ENCODE data around the gene SFXN5. TPM values are rescaled to one million over a fixed set of nuclear protein-coding genes. Genes with fewer than 3 reads are reported as not detected.

The SFXN5 gene
- total RNA-seq, 1 donor from 2014 or later: 4.7 TPM

DNA sequence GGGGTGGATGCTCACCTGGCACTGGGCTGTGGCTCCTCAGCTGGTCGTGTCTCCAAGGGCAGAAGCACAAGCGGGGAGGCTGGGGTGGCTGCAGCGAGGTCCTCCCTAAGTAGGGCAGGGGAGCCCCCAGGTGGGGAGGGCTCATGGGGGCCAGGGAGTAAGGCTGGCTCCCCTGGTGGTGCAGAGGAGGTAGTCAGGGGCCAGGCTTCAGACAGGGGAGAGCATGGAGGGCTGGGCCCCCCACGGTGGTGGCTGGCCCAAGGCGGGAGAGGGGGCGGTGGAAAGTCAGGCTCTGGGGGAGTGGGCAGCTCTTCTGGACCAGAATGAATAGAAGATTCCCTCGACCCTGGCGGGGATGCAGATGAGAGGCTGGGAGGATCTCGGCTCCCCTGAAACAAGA is 8.1 kb upstream of the SFXN5 start:
- H3K27me3 ChIP-seq (ENCODE audit: control insufficient read depth in 3 of 3, insufficient read depth in 3 of 3, low read length in 3 of 3): no peaks in the 10 kb centered on the region
- H3K4me3 ChIP-seq (ENCODE audit: low read length in 3 of 3): no peak overlapping the region
- H3K27ac ChIP-seq (ENCODE audit: low read depth, low read length): no peak overlapping the region
- no peak overlapping the region for H3K9ac ChIP-seq (ENCODE audit: low read depth in 1 of 3, low read length in 3 of 3)
- no peaks in the 10 kb centered on the region for H3K9me3 ChIP-seq (ENCODE audit: control insufficient read depth in 3 of 3, low read length in 3 of 3)
- peaks cover 8 to 11% (median 8%) of the 10 kb centered on the region in 3 donors for H3K36me3 ChIP-seq (ENCODE audit: control insufficient read depth in 3 of 3, insufficient read depth in 3 of 3, low read length in 3 of 3)
- H3K4me1 ChIP-seq (ENCODE audit: control insufficient read depth in 3 of 3, insufficient read depth in 3 of 3, low read length in 3 of 3): peaks cover 15 to 18% (median 16%) of the 10 kb centered on the region in 3 donors

DNA sequence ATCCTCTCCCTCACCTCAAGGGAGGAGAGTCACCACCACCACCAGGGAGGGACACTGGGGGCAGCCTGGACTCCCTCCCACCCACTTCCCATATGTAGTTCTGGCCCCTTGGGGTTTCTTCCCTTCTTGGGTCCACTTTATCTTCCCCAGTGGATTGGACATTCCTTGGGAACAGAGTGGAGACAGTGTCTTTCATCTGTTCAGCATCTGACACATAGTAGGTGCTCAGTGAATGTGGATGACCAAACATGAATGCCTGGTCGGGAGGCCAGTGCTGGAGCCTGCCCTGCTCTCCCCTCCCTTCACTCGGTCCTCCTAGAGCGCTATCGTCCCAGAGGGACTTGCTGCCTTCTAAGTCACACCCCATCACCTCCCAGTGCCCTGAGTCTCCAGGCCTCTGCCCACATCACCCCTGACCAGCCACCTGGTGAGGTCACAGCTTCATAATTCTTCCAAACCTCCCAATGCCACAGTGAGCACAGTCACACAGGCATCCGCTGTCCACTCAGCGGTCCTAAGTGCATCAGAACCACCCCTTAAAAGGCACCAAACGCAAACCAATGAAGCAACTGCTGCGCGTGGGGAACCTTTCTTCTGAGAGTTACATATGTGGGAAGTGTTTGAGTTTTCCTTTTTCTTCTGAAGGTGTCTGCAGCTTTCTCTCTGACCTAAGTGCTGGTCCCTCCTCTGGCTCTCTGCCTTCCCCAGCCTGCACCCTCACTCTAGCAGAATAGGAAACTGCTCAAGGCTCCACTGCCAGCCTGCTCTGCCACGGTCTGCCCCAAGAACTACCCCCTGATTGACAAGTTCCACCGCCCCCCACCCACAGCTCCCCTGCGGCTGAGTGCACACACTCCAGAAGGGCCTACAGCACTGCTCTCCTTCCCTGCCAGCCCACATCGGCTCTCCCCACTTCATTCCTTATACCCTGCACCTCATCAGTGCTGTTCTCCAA is 7.2 kb upstream of the SFXN5 start:
- peaks cover 4 to 11% (median 6%) of the 10 kb centered on the region in 3 donors for H3K36me3 ChIP-seq (ENCODE audit: control insufficient read depth in 3 of 3, insufficient read depth in 3 of 3, low read length in 3 of 3)

DNA sequence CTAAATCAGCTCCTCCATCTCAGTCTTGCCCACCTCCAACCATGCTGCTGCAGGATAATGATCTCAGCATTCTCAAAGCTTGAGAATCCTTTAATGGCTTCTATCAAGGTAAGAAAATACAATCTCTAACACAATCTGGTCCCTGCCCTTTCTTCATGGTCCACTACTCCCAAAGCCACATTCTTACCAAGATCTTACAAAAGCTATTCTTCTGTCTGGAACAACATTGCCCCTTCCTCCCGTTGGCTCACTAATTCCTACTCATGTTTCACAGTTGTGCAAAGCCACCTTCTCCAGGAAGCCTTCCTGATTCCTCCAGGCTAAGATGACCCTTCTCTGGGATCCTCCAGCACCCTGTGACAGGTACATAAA is 5.9 kb upstream of the SFXN5 start:
- Histone ChIP-seq H3K4me3 (ENCODE audit: low read length in 3 of 3) (no peak overlapping the region), H3K27me3 (ENCODE audit: control insufficient read depth in 3 of 3, insufficient read depth in 3 of 3, low read length in 3 of 3) (no peaks in the 10 kb centered on the region), H3K9me3 (ENCODE audit: control insufficient read depth in 3 of 3, low read length in 3 of 3) (no peaks in the 10 kb centered on the region), H3K9ac (ENCODE audit: low read depth in 1 of 3, low read length in 3 of 3) (no peak overlapping the region), H3K36me3 (ENCODE audit: control insufficient read depth in 3 of 3, insufficient read depth in 3 of 3, low read length in 3 of 3) (peaks cover 4 to 11% (median 6%) of the 10 kb centered on the region in 3 donors), H3K27ac (ENCODE audit: low read depth, low read length) (no peak overlapping the region), H3K4me1 (ENCODE audit: control insufficient read depth in 3 of 3, insufficient read depth in 3 of 3, low read length in 3 of 3) (peaks cover 13 to 19% (median 18%) of the 10 kb centered on the region in 3 donors)

More for the DNA sequence above, 7.2 kb upstream of the SFXN5 start:
- H3K4me3 ChIP-seq (ENCODE audit: low read length in 3 of 3): no peak overlapping the region
- no peaks in the 10 kb centered on the region for H3K27me3 ChIP-seq (ENCODE audit: control insufficient read depth in 3 of 3, insufficient read depth in 3 of 3, low read length in 3 of 3)
- H3K9ac ChIP-seq (ENCODE audit: low read depth in 1 of 3, low read length in 3 of 3): no peak overlapping the region
- peaks cover 13 to 16% (median 15%) of the 10 kb centered on the region in 3 donors for H3K4me1 ChIP-seq (ENCODE audit: control insufficient read depth in 3 of 3, insufficient read depth in 3 of 3, low read length in 3 of 3)
- H3K9me3 ChIP-seq (ENCODE audit: control insufficient read depth in 3 of 3, low read length in 3 of 3): no peaks in the 10 kb centered on the region
- no peak overlapping the region for H3K27ac ChIP-seq (ENCODE audit: low read depth, low read length)

DNA sequence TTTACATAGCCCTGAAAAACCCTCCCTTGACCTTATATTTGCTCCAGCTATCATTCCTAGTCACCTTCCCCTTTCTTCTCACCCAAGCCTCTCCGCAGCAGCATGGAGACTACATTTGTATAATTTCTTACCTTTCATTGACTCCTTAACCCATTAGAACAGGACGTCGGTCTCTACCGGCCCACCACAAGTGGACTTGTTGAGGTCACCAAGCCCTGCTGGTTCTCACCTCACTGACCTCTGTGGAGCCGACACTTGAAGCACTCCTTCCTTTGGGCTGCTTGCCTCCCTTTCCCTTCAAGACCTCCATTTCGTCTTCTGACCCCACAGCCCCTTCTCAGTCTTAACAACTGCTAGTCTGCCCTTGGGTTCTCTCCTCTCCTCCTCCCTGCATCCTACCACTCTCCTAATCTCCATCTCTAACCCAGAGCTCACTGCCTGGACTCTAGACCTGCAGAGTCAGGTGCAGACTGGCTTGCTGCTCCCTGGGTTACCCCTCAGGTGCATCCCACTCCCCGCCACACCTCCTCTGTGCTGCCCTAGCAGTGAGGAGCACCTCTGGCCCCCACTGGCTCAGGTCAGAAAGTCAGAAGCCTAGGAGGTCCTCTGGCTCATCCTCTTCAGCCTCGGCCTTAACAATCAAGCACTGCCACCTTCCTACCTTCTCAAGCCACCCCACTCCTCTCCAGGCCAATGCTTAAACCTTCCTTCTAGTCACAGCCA is 5.3 kb upstream of the SFXN5 start:
- H3K9ac ChIP-seq (ENCODE audit: low read depth in 1 of 3, low read length in 3 of 3): no peak overlapping the region
- no peak overlapping the region for H3K27ac ChIP-seq (ENCODE audit: low read depth, low read length)
- H3K9me3 ChIP-seq (ENCODE audit: control insufficient read depth in 3 of 3, low read length in 3 of 3): no peaks in the 10 kb centered on the region
- H3K4me1 ChIP-seq (ENCODE audit: control insufficient read depth in 3 of 3, insufficient read depth in 3 of 3, low read length in 3 of 3): peaks cover 16 to 24% (median 23%) of the 10 kb centered on the region in 3 donors
- H3K4me3 ChIP-seq (ENCODE audit: low read length in 3 of 3): no peak overlapping the region
- peaks cover 4 to 11% (median 6%) of the 10 kb centered on the region in 3 donors for H3K36me3 ChIP-seq (ENCODE audit: control insufficient read depth in 3 of 3, insufficient read depth in 3 of 3, low read length in 3 of 3)
- no peaks in the 10 kb centered on the region for H3K27me3 ChIP-seq (ENCODE audit: control insufficient read depth in 3 of 3, insufficient read depth in 3 of 3, low read length in 3 of 3)

DNA sequence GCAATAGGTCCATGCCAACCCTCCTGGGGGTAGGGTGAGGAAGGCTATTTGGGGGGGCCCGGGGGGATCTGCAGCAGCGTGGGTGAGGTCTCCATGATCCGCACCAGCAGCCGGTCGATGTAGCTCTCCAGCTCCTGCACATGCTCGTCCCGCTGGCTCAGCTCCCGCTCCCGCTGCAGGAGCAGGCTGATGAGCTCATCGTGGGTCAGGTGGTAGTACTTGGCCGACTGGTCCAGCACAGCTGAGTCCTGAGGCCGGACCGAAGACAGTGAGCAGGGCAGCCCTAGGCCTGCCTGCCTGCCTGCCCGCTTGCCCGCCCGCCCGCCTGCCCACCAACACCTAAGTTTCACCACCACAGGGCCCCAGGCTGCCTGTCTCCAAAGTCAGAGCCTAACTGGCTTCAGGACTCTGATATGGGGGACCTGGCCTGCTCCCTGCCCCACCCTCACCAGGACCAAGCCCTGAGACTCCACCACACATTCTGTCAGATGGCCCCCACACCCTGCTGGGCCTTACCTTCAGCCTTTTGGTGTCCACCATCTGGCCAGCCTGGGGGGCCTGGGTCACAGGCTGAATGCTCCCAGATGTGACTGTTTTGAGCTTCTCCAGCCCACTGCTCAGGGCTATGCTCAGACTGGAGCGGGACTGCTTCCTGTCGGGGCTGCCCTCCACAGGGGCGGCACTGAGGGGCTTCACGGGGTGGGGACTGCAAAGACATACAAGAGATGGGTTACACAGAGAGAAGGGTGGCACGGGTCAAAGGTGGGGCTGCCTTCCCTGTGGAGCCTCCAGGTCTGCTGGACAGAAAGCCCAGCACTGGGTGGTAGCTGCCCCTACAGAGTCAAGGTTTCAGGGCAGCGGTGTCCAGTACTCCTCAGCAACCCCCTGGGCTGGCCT is 4.2 kb upstream of the SFXN5 start:
- Histone ChIP-seq H3K4me3 (ENCODE audit: low read length in 3 of 3) (peak overlapping the region in 1 of 3 donors; percentile 49), H3K9ac (ENCODE audit: low read depth in 1 of 3, low read length in 3 of 3) (peak overlapping the region; percentile 68 to 86 (median 85)), H3K27me3 (ENCODE audit: control insufficient read depth in 3 of 3, insufficient read depth in 3 of 3, low read length in 3 of 3) (no peaks in the 10 kb centered on the region), H3K9me3 (ENCODE audit: control insufficient read depth in 3 of 3, low read length in 3 of 3) (no peaks in the 10 kb centered on the region), H3K36me3 (ENCODE audit: control insufficient read depth in 3 of 3, insufficient read depth in 3 of 3, low read length in 3 of 3) (peaks cover 4 to 11% (median 6%) of the 10 kb centered on the region in 3 donors), H3K27ac (ENCODE audit: low read depth, low read length) (peak overlapping the region; percentile 92), H3K4me1 (ENCODE audit: control insufficient read depth in 3 of 3, insufficient read depth in 3 of 3, low read length in 3 of 3) (peaks cover 17 to 27% (median 24%) of the 10 kb centered on the region in 3 donors)

DNA sequence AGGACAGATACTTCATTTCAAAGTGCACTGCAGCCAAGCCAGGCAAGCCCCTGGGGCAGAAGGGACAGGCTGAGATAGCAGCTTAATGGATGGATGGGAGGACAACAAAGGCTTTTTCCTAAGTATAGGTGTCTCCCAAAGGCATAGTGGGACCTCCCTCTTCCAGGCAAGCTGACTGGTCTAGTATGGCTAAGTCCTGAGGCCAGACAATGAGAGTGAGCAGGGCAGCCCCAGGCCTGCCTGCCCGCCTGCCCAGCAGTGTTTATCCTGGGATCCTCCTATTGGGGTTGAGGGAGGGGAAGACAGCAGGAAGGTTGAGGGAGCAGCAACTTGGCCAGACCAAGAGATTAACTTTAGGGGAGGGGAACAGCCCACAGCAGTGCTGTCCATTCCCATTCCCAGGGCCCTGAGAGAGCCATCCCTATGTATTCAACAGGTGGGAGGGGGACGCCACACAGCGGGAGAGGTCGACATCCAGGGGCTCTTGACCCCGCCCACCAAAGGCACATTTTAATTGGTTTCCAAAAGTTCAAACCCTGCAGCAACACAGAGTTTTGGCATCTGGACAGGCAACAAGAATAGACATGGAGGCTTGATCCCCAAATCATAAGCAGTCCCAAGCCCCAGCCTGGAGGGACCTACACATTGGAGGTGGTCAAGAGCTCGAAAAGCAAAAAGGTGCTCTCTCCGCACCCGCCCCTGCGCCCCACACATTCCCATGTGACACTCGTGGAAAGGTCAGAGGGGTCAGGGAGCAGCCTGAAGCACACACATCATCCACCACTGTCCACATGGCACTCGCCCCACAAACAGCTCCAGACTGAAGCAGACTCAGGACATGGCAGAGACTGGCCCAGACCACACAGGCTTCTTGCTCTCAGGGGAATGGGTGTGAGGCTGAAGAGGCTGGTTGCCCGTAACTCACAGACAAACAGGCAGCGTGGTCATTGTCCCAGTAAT is 2.9 kb upstream of the SFXN5 start:
- Histone ChIP-seq H3K36me3 (ENCODE audit: control insufficient read depth in 3 of 3, insufficient read depth in 3 of 3, low read length in 3 of 3) (peaks cover 2 to 5% (median 2%) of the 10 kb centered on the region in 3 donors), H3K9me3 (ENCODE audit: control insufficient read depth in 3 of 3, low read length in 3 of 3) (no peaks in the 10 kb centered on the region), H3K4me3 (ENCODE audit: low read length in 3 of 3) (no peak overlapping the region), H3K9ac (ENCODE audit: low read depth in 1 of 3, low read length in 3 of 3) (peak overlapping the region in 1 of 3 donors; percentile 60), H3K4me1 (ENCODE audit: control insufficient read depth in 3 of 3, insufficient read depth in 3 of 3, low read length in 3 of 3) (peaks cover 23 to 33% (median 31%) of the 10 kb centered on the region in 3 donors), H3K27me3 (ENCODE audit: control insufficient read depth in 3 of 3, insufficient read depth in 3 of 3, low read length in 3 of 3) (no peaks in the 10 kb centered on the region), H3K27ac (ENCODE audit: low read depth, low read length) (peak overlapping the region; percentile 92)

DNA sequence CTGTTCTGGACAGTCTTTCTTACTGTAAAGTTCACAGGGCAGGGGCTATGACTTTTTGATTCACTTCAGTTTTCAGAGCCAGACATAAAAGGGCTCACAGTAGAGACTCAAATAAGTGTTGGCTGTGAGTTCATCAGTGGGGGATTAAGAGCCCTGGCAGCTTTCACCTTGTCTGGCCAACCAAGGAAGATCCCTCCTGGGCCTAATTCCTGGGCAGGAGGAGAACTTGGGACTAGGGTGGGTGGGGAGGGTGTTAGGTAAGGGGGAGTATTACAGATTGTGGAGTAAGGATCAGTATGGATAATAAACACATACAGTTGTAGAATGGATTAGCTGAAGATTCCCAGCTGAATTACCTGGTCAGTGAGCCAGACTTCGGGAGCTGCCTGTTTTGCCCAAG is 904 bp upstream of the SFXN5 start:
- Histone ChIP-seq H3K4me3 (ENCODE audit: low read length in 3 of 3) (peak overlapping the region; percentile 88 to 97 (median 94)), H3K27me3 (ENCODE audit: control insufficient read depth in 3 of 3, insufficient read depth in 3 of 3, low read length in 3 of 3) (no peaks in the 10 kb centered on the region), H3K4me1 (ENCODE audit: control insufficient read depth in 3 of 3, insufficient read depth in 3 of 3, low read length in 3 of 3) (peaks cover 35 to 50% (median 47%) of the 10 kb centered on the region in 3 donors), H3K27ac (ENCODE audit: low read depth, low read length) (peak overlapping the region; percentile 96), H3K9ac (ENCODE audit: low read depth in 1 of 3, low read length in 3 of 3) (peak overlapping the region; percentile 91 to 98 (median 94)), H3K9me3 (ENCODE audit: control insufficient read depth in 3 of 3, low read length in 3 of 3) (no peaks in the 10 kb centered on the region), H3K36me3 (ENCODE audit: control insufficient read depth in 3 of 3, insufficient read depth in 3 of 3, low read length in 3 of 3) (peaks cover 0 to 2% (median 0%) of the 10 kb centered on the region in 3 donors)

DNA sequence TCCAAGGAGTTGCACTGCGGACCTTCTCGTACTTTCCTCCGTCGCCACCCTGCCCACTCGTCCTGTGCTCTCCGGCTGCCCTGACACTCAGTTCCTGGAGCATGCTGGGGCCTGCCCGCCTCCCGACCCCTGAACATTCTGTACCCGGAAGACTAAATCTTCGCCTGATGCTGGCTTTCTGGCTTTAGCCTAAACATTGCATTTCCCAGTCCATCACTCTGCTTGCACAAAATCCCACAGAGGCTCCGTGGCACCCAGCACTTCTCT is 550 bp upstream of the SFXN5 start:
- H3K4me1 ChIP-seq (ENCODE audit: control insufficient read depth in 3 of 3, insufficient read depth in 3 of 3, low read length in 3 of 3): peaks cover 35 to 50% (median 47%) of the 10 kb centered on the region in 3 donors

More for the DNA sequence above, 550 bp upstream of the SFXN5 start:
- Histone ChIP-seq H3K9me3 (ENCODE audit: control insufficient read depth in 3 of 3, low read length in 3 of 3) (no peaks in the 10 kb centered on the region), H3K9ac (ENCODE audit: low read depth in 1 of 3, low read length in 3 of 3) (peak overlapping the region; percentile 91 to 98 (median 94)), H3K36me3 (ENCODE audit: control insufficient read depth in 3 of 3, insufficient read depth in 3 of 3, low read length in 3 of 3) (peaks cover 0 to 2% (median 0%) of the 10 kb centered on the region in 3 donors), H3K27ac (ENCODE audit: low read depth, low read length) (peak overlapping the region; percentile 96), H3K4me3 (ENCODE audit: low read length in 3 of 3) (peak overlapping the region; percentile 88 to 97 (median 94)), H3K27me3 (ENCODE audit: control insufficient read depth in 3 of 3, insufficient read depth in 3 of 3, low read length in 3 of 3) (no peaks in the 10 kb centered on the region)

All from skeletal muscle tissue (tissue), 4 donors.